T47D (cell line): ENCODE data around the gene RNASEL.
"Not testable (repeated sequence)": the region's sequence is repeated elsewhere in the genome, so short reads cannot be mapped to it uniquely, and the experiment has no call there.

Experiments
- DNase-seq, 2 experiments: peaks; one replicate each; pipeline versions ENCODE4 v3.0.0 to v3.0.0-alpha.2; 2011 to 2012; ENCODE audit warnings: low read depth in 1 of 2, low spot score in 1 of 2
- JUND ChIP-seq: IDR thresholded peaks from 2 replicates; pipeline ENCODE4 v1.6.1; 2012; ENCODE audit warnings: low read depth
- in situ Hi-C: cut with HindIII; loops from 2 replicates; pipeline ENCODE4 v1.10.0; 2016; ENCODE audit warnings: low sequenced_read_pairs, low pct_unique_long_range_greater_than_20kb

The RNASEL gene, protein sequence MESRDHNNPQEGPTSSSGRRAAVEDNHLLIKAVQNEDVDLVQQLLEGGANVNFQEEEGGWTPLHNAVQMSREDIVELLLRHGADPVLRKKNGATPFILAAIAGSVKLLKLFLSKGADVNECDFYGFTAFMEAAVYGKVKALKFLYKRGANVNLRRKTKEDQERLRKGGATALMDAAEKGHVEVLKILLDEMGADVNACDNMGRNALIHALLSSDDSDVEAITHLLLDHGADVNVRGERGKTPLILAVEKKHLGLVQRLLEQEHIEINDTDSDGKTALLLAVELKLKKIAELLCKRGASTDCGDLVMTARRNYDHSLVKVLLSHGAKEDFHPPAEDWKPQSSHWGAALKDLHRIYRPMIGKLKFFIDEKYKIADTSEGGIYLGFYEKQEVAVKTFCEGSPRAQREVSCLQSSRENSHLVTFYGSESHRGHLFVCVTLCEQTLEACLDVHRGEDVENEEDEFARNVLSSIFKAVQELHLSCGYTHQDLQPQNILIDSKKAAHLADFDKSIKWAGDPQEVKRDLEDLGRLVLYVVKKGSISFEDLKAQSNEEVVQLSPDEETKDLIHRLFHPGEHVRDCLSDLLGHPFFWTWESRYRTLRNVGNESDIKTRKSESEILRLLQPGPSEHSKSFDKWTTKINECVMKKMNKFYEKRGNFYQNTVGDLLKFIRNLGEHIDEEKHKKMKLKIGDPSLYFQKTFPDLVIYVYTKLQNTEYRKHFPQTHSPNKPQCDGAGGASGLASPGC

DNA sequence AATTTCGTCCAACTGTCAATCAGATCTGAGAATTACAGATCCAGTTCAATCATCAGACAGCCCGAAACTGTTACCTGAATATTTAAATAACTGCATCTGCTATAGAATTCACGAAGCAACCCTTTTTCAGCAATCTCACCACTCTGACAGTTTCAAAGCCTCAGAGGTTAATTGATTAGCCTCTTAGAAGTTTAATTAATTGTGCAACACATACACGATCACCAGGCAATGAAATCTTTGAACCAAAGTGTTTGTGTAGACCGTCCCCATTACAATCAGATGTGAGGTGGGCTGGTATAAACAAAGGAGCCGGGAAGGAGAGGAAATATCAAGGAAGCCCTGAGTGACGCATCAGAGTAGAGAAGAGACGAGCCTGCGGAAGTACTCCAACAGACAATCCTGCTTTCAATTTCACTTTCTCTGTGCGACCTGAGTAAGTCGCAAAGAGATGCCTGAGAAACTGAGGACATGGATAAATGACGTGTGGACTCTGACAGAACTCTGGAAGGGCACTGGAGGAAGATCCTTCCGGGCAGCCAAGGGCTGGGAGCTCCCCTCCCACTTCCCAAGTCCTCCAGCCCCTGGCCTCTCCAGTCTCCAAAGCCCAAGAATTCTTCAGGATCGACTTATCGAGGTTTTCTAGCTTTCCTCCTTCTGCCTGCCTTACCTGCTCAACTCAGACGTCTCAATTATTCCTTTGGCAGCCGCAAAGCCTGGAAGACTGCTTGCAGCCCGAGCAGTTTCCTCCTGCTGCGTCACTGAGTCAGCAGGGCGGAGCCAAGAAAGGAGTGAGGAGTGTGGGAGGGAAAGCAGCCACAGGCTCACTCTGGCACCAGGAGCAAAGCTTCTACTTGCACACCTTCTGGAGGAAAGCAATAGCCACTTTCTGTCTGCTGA is at the start of gene RNASEL:
Gene RNASEL, minus strand, starts transcription at position 757 of the 897 bp plus-strand sequence. CDS start 2,450 bp downstream, outside the sequence.
- in situ Hi-C loops = no loop called here
- no peak for TF ChIP-seq JUND
- peak; percentile 86 to 88 for DNase-seq

DNA sequence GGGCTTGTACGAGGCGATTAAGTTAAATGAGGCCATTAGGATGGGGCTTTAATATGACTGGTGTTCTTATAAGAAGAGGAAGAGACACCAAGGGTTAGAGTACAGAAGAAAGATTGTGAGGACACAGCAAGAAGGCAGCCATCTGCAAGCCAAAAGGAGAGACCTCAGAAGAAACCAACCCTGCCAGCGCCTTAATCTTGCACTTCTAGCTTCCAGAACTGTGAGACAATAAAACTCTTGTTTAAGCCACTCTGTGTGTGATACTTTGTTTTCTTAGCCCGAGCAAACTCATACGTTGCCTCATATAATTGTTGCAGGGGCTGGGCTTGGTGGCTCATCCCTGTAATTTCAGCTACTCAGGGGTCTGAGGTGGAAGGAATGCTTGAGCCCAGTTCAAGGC is 48.7 kb upstream of the RNASEL start:
- DNase-seq = no peak
- no peak for TF ChIP-seq JUND
- in situ Hi-C loops = no loop called here

DNA sequence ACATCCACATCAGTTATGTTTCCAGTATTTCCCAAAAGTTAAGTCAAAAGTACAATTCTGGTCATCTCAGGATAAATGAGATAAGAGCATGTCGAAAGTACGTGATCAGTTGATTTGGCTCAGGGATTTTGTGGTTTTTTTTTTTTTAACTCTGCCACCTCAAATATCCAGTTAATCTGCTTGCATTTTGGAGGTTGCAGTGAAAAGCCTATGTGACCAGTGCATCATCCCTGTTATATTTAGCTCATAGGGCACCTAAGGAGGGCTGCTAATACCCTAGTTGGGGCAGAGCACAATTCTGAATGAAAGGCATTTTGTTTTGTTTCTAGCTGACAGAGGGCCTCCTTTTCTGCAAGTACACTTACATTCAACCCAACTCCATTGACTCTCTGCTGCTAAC is 46.8 kb upstream of the RNASEL start:
- in situ Hi-C loops = no loop called here

DNA sequence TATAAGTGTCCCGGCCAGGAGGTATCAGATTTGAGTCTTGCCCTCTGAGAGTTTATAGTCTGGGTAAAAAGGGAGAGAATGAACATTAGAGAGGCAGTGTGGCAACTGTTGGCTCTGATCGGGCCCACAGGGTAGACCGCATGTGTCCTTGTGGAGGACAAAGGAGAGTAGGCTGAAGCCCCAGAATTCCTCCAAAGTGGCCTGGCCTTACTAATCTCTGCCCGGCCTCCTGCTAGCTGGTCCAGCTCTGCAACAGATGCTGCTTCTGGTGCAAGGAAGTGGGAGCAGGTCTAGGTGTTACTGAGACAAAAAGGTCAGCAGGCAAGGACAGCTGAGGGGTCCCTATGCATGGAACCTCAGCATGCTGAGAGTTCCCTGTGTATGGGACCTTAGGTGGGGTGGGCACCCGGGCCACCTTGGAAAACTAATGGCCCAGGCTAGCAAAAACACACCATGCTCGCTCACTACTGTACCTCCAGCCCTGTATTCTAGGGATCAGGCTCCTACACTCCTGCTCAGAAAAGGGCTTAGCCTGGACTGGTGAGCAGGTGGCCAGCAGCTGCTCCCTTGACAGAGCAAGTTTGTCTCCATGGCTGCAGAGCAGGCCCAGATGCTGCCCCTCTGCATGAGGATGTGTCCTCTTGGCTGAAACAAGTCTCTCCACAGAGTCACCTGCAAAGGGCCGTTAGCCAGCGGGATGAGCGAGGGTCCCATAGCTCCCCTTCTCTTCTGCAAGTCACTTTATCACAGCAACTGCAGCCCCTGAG is 45.4 kb upstream of the RNASEL start:
- in situ Hi-C loops = no loop called here
- no peak for DNase-seq
- TF ChIP-seq JUND = no peak

More for the DNA sequence above, 46.8 kb upstream of the RNASEL start:
- no peak for TF ChIP-seq JUND
- no peak for DNase-seq

DNA sequence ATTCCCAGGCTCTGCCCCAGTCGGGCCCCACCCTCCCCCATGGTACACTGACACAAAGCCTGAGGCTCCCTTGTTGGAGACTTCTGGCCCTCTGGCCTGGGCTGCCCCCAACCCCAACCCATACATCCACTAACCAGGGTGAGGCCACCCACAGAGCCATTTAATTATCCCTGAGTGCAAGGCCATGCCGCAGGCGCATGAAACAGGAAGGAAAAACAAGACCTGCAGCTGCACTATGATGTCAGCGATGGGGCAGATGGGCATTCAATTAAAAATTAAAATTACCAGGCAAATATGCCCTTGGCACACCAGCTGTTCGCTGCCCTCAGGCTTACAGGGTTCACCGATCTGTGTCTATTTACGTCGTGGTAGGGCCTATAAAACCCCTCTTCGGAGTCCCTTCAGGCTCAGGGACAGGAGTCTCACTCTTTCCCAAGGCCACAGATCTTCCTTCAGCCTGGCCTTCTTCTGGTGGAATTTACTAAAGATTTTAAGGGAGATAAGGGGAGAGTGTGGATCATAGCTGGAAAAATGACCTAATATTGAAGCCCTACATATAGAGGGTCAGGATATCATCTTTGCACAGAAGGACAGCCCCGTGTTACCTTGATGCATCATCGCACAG is 44.7 kb upstream of the RNASEL start:
- peak; percentile 12 to 90 for DNase-seq
- TF ChIP-seq JUND = peak; percentile 90
- in situ Hi-C loops = no loop called here

DNA sequence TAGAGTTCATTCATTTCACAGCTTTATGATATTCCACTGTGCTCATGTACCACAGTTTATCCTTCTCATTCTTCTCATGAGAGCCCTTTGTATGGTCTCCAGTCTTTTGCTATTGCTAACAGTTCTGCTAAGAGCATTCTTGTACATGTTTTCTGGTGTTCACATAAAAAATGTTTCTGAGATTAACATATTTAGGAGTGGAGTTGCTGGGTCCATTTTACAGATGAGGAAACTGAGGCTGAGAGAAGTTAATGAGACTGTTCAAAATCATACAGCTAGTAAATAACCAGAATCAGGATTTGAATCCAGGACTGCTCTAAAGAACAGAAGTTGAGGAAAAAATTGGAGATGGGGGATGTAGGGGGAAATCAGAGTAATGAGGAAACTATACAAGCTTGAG is 44.0 kb upstream of the RNASEL start:
- in situ Hi-C loops = no loop called here
- TF ChIP-seq JUND = no peak
- no peak for DNase-seq

DNA sequence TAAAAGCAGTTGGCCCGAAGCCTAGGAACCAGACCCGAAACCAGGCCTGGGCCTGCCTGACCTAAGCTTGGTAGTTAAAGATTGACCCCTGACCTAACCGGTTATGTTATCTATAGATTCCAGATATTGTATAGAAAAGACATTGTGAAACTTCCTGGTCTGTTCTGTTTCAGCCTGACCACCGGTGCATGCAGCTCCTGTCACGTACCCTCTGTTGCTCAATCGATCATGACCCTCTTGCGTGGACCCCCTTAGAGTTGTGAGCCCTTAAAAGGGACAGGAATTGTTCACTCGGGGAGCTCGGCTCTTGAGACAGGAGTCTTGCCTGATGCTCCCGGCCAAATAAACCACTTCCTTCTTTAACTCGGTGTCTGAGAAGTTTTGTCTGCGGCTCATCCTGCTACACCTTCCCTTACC is 43.4 kb upstream of the RNASEL start:
- DNase-seq, in situ Hi-C loops: not testable (repeated sequence)

DNA sequence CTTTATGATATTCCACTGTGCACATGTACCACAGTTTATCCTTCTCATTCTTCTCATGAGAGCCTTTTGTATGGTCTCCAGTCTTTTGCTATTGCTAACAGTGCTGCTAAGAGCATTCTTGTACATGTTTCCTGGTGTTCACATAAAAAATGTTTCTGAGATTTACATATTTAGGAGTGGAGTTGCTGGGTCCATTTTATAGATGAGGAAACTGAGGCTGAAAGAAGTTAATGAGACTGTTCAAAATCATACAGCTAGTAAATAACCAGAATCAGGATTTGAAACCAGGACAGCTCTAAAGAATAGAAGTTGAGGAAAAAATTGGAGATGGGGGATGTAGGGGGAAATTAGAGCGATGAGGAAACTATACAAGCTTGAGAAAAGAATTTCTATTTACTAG is 42.9 kb upstream of the RNASEL start:
- in situ Hi-C loops = no loop called here
- DNase-seq = no peak
- TF ChIP-seq JUND = no peak

DNA sequence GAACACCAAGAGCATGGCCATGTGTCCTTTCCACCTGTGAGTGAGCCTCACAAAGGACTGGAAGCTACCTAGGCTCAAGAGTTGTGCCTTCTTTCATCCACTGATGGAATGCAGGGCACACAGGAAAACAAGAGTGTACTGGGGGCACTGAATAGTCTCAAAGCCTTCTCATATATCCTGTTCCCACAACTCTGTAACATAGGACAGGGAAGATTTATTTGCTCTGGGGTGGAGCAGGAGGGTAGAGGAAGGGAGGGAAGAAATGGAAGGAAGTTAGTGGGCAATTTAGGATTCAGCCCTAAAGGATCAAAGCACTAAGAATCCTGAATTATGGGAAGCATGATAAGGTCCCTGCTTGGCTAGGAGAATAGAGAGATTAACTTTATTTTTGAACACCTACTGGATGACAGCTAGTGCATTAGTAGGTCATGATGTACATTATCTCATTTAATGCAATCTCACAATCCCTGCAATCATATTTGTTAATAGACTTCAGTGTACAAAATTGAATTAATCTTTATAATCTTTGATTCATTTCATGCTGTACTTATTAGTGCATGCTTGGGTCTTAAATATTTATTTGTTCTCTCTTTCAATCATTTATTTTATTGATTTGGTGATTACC is 42.1 kb upstream of the RNASEL start:
- TF ChIP-seq JUND = no peak
- in situ Hi-C loops = no loop called here
- no peak for DNase-seq

DNA sequence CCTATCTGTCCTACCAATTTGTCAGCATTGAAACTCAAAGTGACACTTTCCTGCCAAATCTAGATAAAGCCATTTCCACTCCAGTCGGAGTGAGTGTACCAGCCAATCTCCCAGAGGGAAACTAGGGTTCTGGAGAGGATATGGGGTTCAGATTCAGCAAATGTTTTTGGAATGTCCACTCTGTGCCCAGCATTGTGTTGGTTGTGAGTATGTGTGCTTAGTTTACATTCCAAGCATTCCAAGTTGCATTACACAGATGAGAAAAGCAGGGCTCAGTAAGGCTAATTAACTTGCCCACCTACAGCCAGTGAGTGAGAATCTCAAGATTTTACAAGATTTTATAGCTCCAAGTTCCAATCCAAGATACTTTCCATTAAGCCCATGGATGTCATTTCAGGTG is 41.5 kb upstream of the RNASEL start:
- DNase-seq = peak in 1 of 2 experiments; percentile 45
- no peak for TF ChIP-seq JUND
- in situ Hi-C loops = no loop called here

DNA sequence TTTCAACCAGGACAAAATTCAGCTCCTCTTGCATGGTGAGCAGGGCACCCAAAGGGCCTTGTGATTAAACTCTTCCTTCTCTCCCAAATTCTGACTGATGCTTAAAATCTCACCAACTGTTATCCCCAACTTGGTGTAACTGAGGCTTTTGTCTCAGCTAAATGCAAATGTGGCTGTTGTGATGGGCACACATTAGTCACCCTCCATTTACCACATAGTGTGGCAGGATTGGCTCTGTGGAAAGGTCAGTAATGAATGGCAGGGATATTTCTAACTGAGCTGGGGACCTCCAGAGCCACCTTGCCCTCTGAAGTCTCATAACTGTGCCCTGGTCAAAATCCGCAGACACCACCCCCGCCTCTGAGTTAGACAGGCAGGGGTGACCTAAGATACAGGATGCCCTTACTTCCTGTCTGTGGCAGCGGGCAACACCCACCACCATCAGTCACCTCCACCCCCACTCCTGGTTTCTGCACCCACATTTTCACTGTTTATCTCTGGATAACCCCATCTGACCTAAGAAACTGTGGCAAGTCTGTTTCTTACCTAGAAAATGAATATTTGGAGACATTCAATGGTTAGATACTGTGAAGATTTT is 40.5 kb upstream of the RNASEL start:
- DNase-seq = no peak
- in situ Hi-C loops = no loop called here
- TF ChIP-seq JUND = no peak
